RWPE2 (cell line): ENCODE results near the gene CABCOCO1.

ENCODE experiments used
- ATAC-seq: fragments of 200-7000 bp; cut with Tn5 transposase; 3 replicates; pipeline ENCODE4 v1.9.1; 2021; ENCODE audit warnings: low read depth
- DNase-seq: peaks from one replicate; pipeline ENCODE4 v3.0.0-alpha.2; 2020; ENCODE audit warnings: low spot score
- H3K27ac ChIP-seq: fragments of 450-650 bp; 2 replicates; pipeline ENCODE4 v1.5.1; 2017; ENCODE audit warnings: mild to moderate bottlenecking; ENCODE audit not compliant: poor library complexity, severe bottlenecking
- H3K27me3 ChIP-seq: fragments of 250-450 bp; sonication (Bioruptor Pico); 2 replicates; pipeline ENCODE4 v1.5.1; 2021; ENCODE audit warnings: mild to moderate bottlenecking, moderate library complexity; ENCODE audit not compliant: insufficient read depth, poor library complexity, severe bottlenecking
- H3K36me3 ChIP-seq: fragments of 250-450 bp; sonication (Bioruptor Pico); 2 replicates; pipeline ENCODE4 v1.5.1; 2020; ENCODE audit warnings: low read depth, mild to moderate bottlenecking, moderate library complexity
- H3K4me1 ChIP-seq: fragments of 250-450 bp; sonication (Bioruptor Pico); 2 replicates; pipeline ENCODE4 v1.5.1; 2021; ENCODE audit warnings: mild to moderate bottlenecking, moderate library complexity; ENCODE audit not compliant: insufficient read depth, poor library complexity, severe bottlenecking
- H3K4me3 ChIP-seq: fragments of 250-450 bp; sonication (Bioruptor Pico); 2 replicates; pipeline ENCODE4 v1.5.1; 2021; ENCODE audit warnings: mild to moderate bottlenecking, moderate library complexity; ENCODE audit not compliant: severe bottlenecking
- H3K9me3 ChIP-seq: fragments of 250-450 bp; sonication (Bioruptor Pico); 2 replicates; pipeline ENCODE4 v1.5.1; 2021; ENCODE audit warnings: mild to moderate bottlenecking, moderate library complexity; ENCODE audit not compliant: severe bottlenecking
- TF ChIP-seq, protein P1 (sequence below): fragments of 450-650 bp; IDR thresholded peaks from one replicate; pipeline ENCODE4 v1.5.1; 2017; ENCODE audit warnings: mild to moderate bottlenecking, moderate library complexity; ENCODE audit not compliant: poor library complexity, severe bottlenecking

Gene CABCOCO1

DNA sequence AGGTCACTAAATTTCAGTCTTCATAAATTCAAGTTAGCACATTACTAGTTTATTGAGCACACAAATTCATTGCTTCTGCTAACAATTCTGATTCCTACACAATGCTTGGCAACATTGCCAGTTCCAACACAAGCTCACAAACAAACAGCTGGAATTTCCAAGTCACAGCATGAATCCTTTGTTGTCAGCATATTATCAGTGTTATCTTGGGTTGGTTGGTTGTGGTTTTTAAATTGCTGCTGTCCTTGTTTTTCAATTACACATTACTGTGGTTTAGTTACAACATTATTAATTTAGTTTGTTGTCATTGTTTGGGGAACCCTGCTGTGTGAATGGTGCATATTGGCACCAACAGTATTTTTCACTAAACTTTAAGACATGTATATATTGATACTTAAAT is 152.8 kb downstream of the CABCOCO1 start:
- no peaks in the 10 kb centered on the region for H3K4me1 ChIP-seq
- TF ChIP-seq, protein P1, sequence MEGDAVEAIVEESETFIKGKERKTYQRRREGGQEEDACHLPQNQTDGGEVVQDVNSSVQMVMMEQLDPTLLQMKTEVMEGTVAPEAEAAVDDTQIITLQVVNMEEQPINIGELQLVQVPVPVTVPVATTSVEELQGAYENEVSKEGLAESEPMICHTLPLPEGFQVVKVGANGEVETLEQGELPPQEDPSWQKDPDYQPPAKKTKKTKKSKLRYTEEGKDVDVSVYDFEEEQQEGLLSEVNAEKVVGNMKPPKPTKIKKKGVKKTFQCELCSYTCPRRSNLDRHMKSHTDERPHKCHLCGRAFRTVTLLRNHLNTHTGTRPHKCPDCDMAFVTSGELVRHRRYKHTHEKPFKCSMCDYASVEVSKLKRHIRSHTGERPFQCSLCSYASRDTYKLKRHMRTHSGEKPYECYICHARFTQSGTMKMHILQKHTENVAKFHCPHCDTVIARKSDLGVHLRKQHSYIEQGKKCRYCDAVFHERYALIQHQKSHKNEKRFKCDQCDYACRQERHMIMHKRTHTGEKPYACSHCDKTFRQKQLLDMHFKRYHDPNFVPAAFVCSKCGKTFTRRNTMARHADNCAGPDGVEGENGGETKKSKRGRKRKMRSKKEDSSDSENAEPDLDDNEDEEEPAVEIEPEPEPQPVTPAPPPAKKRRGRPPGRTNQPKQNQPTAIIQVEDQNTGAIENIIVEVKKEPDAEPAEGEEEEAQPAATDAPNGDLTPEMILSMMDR, result no peak
- ATAC-seq (no peak), DNase-seq (no peak)
- no peak overlapping the region for H3K4me3 ChIP-seq
- no peaks in the 10 kb centered on the region for H3K9me3 ChIP-seq
- no peaks in the 10 kb centered on the region for H3K36me3 ChIP-seq
- no peak overlapping the region for H3K27ac ChIP-seq
- H3K27me3 ChIP-seq, result no peaks in the 10 kb centered on the region
